SU-DHL-6 (cell line): ENCODE results near the gene OSBP2.

Experiments
- H2AFZ ChIP-seq: fragments of 200-600 bp; sonication (generic); 2 replicates; pipeline ENCODE4 v1.6.1; 2014; ENCODE audit warnings: low read depth, mild to moderate bottlenecking, moderate library complexity, mixed read lengths, antibody characterized with exemption, low read length; ENCODE audit not compliant: severe bottlenecking
- H3F3A ChIP-seq: fragments of 200-600 bp; shearing (Covaris generic); 2 replicates; pipeline ENCODE4 v1.6.0; 2016; ENCODE audit warnings: antibody characterized with exemption, mild to moderate bottlenecking; ENCODE audit not compliant: insufficient read depth
- H3K27ac ChIP-seq: fragments of 200-600 bp; sonication (generic); 2 replicates; pipeline ENCODE4 v1.5.1; 2016; ENCODE audit warnings: low read depth, mild to moderate bottlenecking, low read length, moderate library complexity, mixed read lengths
- H3K27me3 ChIP-seq: fragments of 200-600 bp; sonication (generic), shearing (Covaris generic); 2 replicates; pipeline ENCODE4 v1.6.0; 2014; ENCODE audit warnings: mild to moderate bottlenecking, low read length
- H3K36me3 ChIP-seq: fragments of 200-600 bp; sonication (generic); 2 replicates; pipeline ENCODE4 v1.6.1; 2014; ENCODE audit warnings: mild to moderate bottlenecking, low read length, mixed read lengths
- H3K4me2 ChIP-seq: fragments of 300-600, 200-600 bp; shearing (Covaris generic), sonication (generic); 2 replicates; pipeline ENCODE4 v1.6.0; 2014; ENCODE audit warnings: low read length, low read depth, mild to moderate bottlenecking; ENCODE audit not compliant: poor library complexity, severe bottlenecking
- H3K4me3 ChIP-seq: fragments of 200-600 bp; sonication (generic); 2 replicates; pipeline ENCODE4 v1.5.1; 2014; ENCODE audit warnings: antibody characterized with exemption, low read length, mild to moderate bottlenecking, mixed read lengths; ENCODE audit not compliant: insufficient read depth, poor library complexity, severe bottlenecking
- H3K79me2 ChIP-seq: fragments of 200-600 bp; sonication (generic); 2 replicates; pipeline ENCODE4 v1.6.1; 2014; ENCODE audit warnings: mild to moderate bottlenecking, low read length, moderate library complexity; ENCODE audit not compliant: insufficient read depth
- H3K9ac ChIP-seq: fragments of 200-600 bp; sonication (generic); 2 replicates; pipeline ENCODE4 v1.7.0; 2014; ENCODE audit warnings: mild to moderate bottlenecking, low read length
- H3K9me2 ChIP-seq: fragments of 200-600 bp; sonication (generic); replicated peaks from 2 replicates; pipeline ENCODE4 v1.6.1; 2014; ENCODE audit warnings: low read length; ENCODE audit not compliant: insufficient read depth
- H3K9me3 ChIP-seq: fragments of 200-600 bp; sonication (generic); 2 replicates; pipeline ENCODE4 v1.6.1; 2014; ENCODE audit warnings: low read length, mixed read lengths; ENCODE audit not compliant: insufficient read depth
- H4K20me1 ChIP-seq: fragments of 200-600 bp; sonication (generic); 2 replicates; pipeline ENCODE4 v1.6.1; 2014; ENCODE audit warnings: low read depth, mild to moderate bottlenecking, antibody characterized with exemption, low read length, moderate library complexity, mixed read lengths
- EZH2phosphoT487 ChIP-seq: fragments of 200-600 bp; sonication (generic), shearing (Covaris generic); conservative IDR thresholded peaks from 2 replicates; pipeline ENCODE4 v1.6.1; 2018; ENCODE audit warnings: mild to moderate bottlenecking, antibody characterized with exemption, low read length, moderate library complexity, mixed read lengths
- TF ChIP-seq, protein P1 (sequence below): fragments of 200-600 bp; sonication (generic); IDR thresholded peaks from one replicate; pipeline ENCODE4 v1.5.1; 2017; ENCODE audit warnings: antibody characterized with exemption, mild to moderate bottlenecking, low read length, moderate library complexity; ENCODE audit not compliant: insufficient read depth, poor library complexity, severe bottlenecking

The OSBP2 gene

DNA sequence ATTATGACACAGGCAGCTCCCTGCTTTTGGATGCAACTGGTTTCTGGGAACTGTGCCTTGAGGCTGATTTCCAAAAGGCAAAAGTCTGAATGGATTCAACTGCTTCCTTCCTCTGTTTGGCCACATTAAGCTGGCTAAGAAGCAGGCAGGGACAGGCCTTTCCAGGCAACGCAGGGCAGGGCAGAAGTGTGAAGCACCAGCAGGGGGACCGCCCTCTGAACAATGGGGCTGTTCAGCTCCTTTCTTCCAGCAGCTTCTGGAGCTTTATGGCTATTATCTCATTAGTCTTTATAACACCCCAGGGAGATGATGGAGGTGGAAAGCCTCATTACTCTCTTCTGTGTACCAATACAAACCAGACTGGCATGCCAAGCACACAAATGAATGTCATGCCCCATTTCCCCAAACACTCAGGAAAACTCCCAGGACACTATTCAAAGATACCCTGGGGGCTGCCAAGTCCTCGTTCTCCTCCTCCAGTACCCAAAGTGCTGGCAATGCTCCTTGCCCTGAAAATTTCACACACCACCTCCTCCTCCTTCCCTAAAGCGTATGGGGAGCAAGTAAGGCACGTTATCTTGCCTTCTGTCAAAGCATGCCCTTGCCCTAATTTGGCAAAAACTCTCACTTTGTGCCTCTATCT, 252.6 kb downstream of the OSBP2 start:
- no peaks in the 10 kb centered on the region for H3F3A ChIP-seq
- no peak overlapping the region for H3K9ac ChIP-seq
- no peak overlapping the region for H2AFZ ChIP-seq

DNA sequence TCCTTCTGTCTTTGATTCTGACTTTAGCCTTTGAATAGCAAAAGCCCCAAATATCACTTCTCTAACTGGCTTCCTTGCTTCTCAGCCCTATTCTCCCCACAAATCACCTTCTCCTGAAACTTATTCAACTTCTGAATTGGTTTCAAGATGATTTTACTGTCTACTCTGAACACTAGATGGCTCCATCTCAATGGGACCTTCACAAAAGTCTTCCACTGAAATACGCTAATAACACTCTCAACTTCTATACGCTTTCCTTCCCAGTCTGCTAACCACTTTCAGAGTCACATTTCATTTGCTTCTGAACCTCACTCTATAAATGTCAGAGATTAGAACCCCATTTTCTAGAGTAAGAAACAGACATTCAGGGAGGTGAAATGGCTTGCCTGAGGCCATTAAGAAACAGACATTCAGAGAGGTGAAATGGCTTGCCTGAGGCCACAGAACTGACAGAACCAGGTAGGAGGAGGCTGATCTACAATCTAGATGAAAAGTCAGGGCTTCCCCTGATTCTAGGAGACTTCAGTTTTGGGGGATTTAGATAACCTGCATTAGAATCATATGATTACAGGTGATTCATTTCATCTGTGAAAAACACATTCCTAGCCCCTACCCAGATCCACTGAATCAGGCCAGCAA, 253.3 kb downstream of the OSBP2 start:
- TF ChIP-seq, protein P1, sequence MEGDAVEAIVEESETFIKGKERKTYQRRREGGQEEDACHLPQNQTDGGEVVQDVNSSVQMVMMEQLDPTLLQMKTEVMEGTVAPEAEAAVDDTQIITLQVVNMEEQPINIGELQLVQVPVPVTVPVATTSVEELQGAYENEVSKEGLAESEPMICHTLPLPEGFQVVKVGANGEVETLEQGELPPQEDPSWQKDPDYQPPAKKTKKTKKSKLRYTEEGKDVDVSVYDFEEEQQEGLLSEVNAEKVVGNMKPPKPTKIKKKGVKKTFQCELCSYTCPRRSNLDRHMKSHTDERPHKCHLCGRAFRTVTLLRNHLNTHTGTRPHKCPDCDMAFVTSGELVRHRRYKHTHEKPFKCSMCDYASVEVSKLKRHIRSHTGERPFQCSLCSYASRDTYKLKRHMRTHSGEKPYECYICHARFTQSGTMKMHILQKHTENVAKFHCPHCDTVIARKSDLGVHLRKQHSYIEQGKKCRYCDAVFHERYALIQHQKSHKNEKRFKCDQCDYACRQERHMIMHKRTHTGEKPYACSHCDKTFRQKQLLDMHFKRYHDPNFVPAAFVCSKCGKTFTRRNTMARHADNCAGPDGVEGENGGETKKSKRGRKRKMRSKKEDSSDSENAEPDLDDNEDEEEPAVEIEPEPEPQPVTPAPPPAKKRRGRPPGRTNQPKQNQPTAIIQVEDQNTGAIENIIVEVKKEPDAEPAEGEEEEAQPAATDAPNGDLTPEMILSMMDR: no peak
- no peak for TF ChIP-seq EZH2phosphoT487
- H4K20me1 ChIP-seq: no peaks in the 10 kb centered on the region
- no peak overlapping the region for H2AFZ ChIP-seq
- peaks cover 4% of the 10 kb centered on the region; the same call in 1 of the 2 replicates for H3K36me3 ChIP-seq
- no peaks in the 10 kb centered on the region for H3K9me2 ChIP-seq
- H3K9ac ChIP-seq: no peak overlapping the region
- H3K79me2 ChIP-seq: no peaks in the 10 kb centered on the region
- H3F3A ChIP-seq: no peaks in the 10 kb centered on the region
- no peaks in the 10 kb centered on the region for H3K27me3 ChIP-seq
- no peaks in the 10 kb centered on the region for H3K9me3 ChIP-seq
- no peak overlapping the region for H3K4me3 ChIP-seq
- no peak overlapping the region for H3K4me2 ChIP-seq
- no peak overlapping the region for H3K27ac ChIP-seq

More for the DNA sequence above, 252.6 kb downstream of the OSBP2 start:
- H4K20me1 ChIP-seq: no peaks in the 10 kb centered on the region
- TF ChIP-seq, protein P1: no peak
- TF ChIP-seq EZH2phosphoT487: no peak
- H3K79me2 ChIP-seq: no peaks in the 10 kb centered on the region
- no peaks in the 10 kb centered on the region for H3K9me3 ChIP-seq
- H3K27ac ChIP-seq: no peak overlapping the region
- no peak overlapping the region for H3K4me3 ChIP-seq
- H3K36me3 ChIP-seq: peaks cover 4% of the 10 kb centered on the region; the same call in 1 of the 2 replicates
- H3K4me2 ChIP-seq: no peak overlapping the region
- no peaks in the 10 kb centered on the region for H3K9me2 ChIP-seq
- H3K27me3 ChIP-seq: no peaks in the 10 kb centered on the region

DNA sequence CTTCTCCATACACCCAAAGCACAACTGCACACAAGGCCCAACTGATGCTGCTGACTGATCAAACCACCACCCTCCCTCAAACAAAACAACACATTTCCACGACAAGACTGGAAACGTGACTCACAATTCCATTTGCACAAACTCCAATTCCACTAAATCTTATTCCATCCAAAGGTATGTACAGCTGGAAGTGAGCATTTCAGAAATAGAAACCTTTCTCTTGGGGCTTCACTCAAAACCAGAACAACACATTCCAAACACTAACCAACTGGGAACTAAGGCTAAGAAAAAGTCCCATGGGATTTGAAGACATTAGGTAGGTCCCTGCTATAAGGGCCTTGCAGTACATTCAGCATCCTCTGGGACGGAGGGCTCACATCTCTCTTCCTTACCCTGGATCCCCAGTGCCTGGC, 254.3 kb downstream of the OSBP2 start:
- H3K36me3 ChIP-seq: peaks cover 4% of the 10 kb centered on the region; the same call in 1 of the 2 replicates
- H2AFZ ChIP-seq: no peak overlapping the region
- H4K20me1 ChIP-seq: no peaks in the 10 kb centered on the region
- no peak for TF ChIP-seq EZH2phosphoT487
- TF ChIP-seq, protein P1: no peak
- H3F3A ChIP-seq: no peaks in the 10 kb centered on the region
- no peak overlapping the region for H3K4me2 ChIP-seq
- no peaks in the 10 kb centered on the region for H3K9me2 ChIP-seq
- H3K79me2 ChIP-seq: no peaks in the 10 kb centered on the region
- no peaks in the 10 kb centered on the region for H3K9me3 ChIP-seq
- H3K27ac ChIP-seq: no peak overlapping the region
- no peaks in the 10 kb centered on the region for H3K27me3 ChIP-seq
- no peak overlapping the region for H3K4me3 ChIP-seq
- no peak overlapping the region for H3K9ac ChIP-seq
